ENCODE results near the gene MPP7. TPM values are rescaled to one million over a fixed set of nuclear protein-coding genes. Genes with fewer than 3 reads are reported as not detected.

MPP7 gene
- polyA plus RNA-seq, 1 donor from 2014 or later, result 6.1 TPM

- Histone ChIP-seq H3K9me3 (ENCODE audit: low read length) (no peaks in the 10 kb centered on the region), H3K4me3 (ENCODE audit: low read length) (no peak overlapping the region), H3F3A (ENCODE audit: insufficient read depth, low read length, poor library complexity, severe bottlenecking) (no peaks in the 10 kb centered on the region), H2AFZ (ENCODE audit: low read depth, low read length) (no peak overlapping the region), H3K27ac (ENCODE audit: low read length) (no peak overlapping the region), H4K20me1 (ENCODE audit: insufficient read depth) (no peaks in the 10 kb centered on the region), H3K4me2 (ENCODE audit: low read length) (no peak overlapping the region), H3K79me2 (replicated peaks; ENCODE audit: insufficient read depth, low read length) (no peaks in the 10 kb centered on the region), H3K9ac (ENCODE audit: low read length) (no peak overlapping the region), H3K27me3 (ENCODE audit: insufficient read depth, low read depth, low read length) (no peaks in the 10 kb centered on the region), H3K36me3 (ENCODE audit: insufficient read depth, low read length) (no peaks in the 10 kb centered on the region), H3K9me2 (ENCODE audit: insufficient read depth, low read length) (no peaks in the 10 kb centered on the region)
- no peak for TF ChIP-seq SMC3 (conservative IDR thresholded peaks at IDR 0.05; ENCODE audit: poor library complexity)
- TF ChIP-seq, protein P1, sequence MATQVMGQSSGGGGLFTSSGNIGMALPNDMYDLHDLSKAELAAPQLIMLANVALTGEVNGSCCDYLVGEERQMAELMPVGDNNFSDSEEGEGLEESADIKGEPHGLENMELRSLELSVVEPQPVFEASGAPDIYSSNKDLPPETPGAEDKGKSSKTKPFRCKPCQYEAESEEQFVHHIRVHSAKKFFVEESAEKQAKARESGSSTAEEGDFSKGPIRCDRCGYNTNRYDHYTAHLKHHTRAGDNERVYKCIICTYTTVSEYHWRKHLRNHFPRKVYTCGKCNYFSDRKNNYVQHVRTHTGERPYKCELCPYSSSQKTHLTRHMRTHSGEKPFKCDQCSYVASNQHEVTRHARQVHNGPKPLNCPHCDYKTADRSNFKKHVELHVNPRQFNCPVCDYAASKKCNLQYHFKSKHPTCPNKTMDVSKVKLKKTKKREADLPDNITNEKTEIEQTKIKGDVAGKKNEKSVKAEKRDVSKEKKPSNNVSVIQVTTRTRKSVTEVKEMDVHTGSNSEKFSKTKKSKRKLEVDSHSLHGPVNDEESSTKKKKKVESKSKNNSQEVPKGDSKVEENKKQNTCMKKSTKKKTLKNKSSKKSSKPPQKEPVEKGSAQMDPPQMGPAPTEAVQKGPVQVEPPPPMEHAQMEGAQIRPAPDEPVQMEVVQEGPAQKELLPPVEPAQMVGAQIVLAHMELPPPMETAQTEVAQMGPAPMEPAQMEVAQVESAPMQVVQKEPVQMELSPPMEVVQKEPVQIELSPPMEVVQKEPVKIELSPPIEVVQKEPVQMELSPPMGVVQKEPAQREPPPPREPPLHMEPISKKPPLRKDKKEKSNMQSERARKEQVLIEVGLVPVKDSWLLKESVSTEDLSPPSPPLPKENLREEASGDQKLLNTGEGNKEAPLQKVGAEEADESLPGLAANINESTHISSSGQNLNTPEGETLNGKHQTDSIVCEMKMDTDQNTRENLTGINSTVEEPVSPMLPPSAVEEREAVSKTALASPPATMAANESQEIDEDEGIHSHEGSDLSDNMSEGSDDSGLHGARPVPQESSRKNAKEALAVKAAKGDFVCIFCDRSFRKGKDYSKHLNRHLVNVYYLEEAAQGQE (IDR thresholded peaks at IDR 0.05; ENCODE audit: borderline replicate concordance), result no peak
- TF ChIP-seq EZH2 (IDR thresholded peaks at IDR 0.05; ENCODE audit: borderline replicate concordance, insufficient read depth, low read length, poor library complexity, severe bottlenecking), result no peak
- no peak for TF ChIP-seq EP300 (conservative IDR thresholded peaks at IDR 0.05; ENCODE audit: poor library complexity, severe bottlenecking)
- no peak for TF ChIP-seq CTCF (IDR thresholded peaks at IDR 0.05; ENCODE audit: poor library complexity, severe bottlenecking)
- TF ChIP-seq RAD21 (conservative IDR thresholded peaks at IDR 0.05), result no peak
- no peak for TF ChIP-seq POLR2AphosphoS5 (IDR thresholded peaks at IDR 0.05)
- no peak for TF ChIP-seq MXI1 (conservative IDR thresholded peaks at IDR 0.05; ENCODE audit: poor library complexity, severe bottlenecking)
- TF ChIP-seq TAF1 (IDR thresholded peaks at IDR 0.05; ENCODE audit: low read depth), result no peak
Measured at GRCh38 chr10:28274475-28274874, 28.4 kb downstream of the MPP7 start.

DNA sequence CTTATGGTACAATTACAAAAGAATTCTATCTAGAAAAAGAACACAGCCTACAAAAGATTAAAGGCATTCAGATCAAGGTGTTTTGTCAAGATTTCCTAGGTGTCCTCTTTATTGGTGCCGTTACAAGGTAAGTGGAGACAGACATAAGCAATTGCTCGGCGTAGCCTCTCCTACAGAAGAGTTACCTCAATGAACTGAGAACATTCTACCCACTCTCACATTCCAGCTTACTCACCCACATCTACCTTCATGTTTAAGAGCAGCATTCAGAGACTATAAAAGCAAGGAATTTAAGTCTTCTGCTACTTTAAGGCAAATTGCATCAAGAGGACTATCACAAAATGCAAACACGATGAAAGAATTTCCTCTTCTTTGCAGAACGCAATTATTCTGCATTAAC lies 29.5 kb downstream of the MPP7 start:
- H3K27me3 ChIP-seq (ENCODE audit: insufficient read depth, low read depth, low read length), result no peaks in the 10 kb centered on the region
- H3K4me2 ChIP-seq (ENCODE audit: low read length), result no peak overlapping the region
- no peaks in the 10 kb centered on the region for H3K9me3 ChIP-seq (ENCODE audit: low read length)
- H3K4me3 ChIP-seq (ENCODE audit: low read length), result no peak overlapping the region
- no peak for TF ChIP-seq POLR2AphosphoS5 (IDR thresholded peaks at IDR 0.05)
- no peak for TF ChIP-seq SMC3 (conservative IDR thresholded peaks at IDR 0.05; ENCODE audit: poor library complexity)
- TF ChIP-seq, protein P1 (IDR thresholded peaks at IDR 0.05; ENCODE audit: borderline replicate concordance), result no peak
- TF ChIP-seq CTCF (IDR thresholded peaks at IDR 0.05; ENCODE audit: poor library complexity, severe bottlenecking), result no peak
- TF ChIP-seq MXI1 (conservative IDR thresholded peaks at IDR 0.05; ENCODE audit: poor library complexity, severe bottlenecking), result no peak
- no peak for TF ChIP-seq RAD21 (conservative IDR thresholded peaks at IDR 0.05)
- no peak for TF ChIP-seq EP300 (conservative IDR thresholded peaks at IDR 0.05; ENCODE audit: poor library complexity, severe bottlenecking)
- no peak for TF ChIP-seq TAF1 (IDR thresholded peaks at IDR 0.05; ENCODE audit: low read depth)
- no peak for TF ChIP-seq EZH2 (IDR thresholded peaks at IDR 0.05; ENCODE audit: borderline replicate concordance, insufficient read depth, low read length, poor library complexity, severe bottlenecking)
- H3F3A ChIP-seq (ENCODE audit: insufficient read depth, low read length, poor library complexity, severe bottlenecking), result no peaks in the 10 kb centered on the region
- no peak overlapping the region for H3K9ac ChIP-seq (ENCODE audit: low read length)
- no peak overlapping the region for H3K27ac ChIP-seq (ENCODE audit: low read length)
- no peaks in the 10 kb centered on the region for H3K36me3 ChIP-seq (ENCODE audit: insufficient read depth, low read length)
- no peaks in the 10 kb centered on the region for H3K9me2 ChIP-seq (ENCODE audit: insufficient read depth, low read length)
- no peak overlapping the region for H2AFZ ChIP-seq (ENCODE audit: low read depth, low read length)
- no peaks in the 10 kb centered on the region for H3K79me2 ChIP-seq (replicated peaks; ENCODE audit: insufficient read depth, low read length)
- H4K20me1 ChIP-seq (ENCODE audit: insufficient read depth), result no peaks in the 10 kb centered on the region
